Kasumi-1 (cell line): Measurements from ENCODE around the gene PMAIP1.
A peak's percentile ranks its signal among the peaks of the same experiment; 100 is the strongest.
"Not testable (repeated sequence)": the region's sequence is repeated elsewhere in the genome, so short reads cannot be mapped to it uniquely, and the experiment has no call there.

Source experiments
- DNase-seq, 2 experiments: peaks; one replicate each; lab custom pipeline; 2025; lab: John Stamatoyannopoulos, UW

The PMAIP1 gene

DNA sequence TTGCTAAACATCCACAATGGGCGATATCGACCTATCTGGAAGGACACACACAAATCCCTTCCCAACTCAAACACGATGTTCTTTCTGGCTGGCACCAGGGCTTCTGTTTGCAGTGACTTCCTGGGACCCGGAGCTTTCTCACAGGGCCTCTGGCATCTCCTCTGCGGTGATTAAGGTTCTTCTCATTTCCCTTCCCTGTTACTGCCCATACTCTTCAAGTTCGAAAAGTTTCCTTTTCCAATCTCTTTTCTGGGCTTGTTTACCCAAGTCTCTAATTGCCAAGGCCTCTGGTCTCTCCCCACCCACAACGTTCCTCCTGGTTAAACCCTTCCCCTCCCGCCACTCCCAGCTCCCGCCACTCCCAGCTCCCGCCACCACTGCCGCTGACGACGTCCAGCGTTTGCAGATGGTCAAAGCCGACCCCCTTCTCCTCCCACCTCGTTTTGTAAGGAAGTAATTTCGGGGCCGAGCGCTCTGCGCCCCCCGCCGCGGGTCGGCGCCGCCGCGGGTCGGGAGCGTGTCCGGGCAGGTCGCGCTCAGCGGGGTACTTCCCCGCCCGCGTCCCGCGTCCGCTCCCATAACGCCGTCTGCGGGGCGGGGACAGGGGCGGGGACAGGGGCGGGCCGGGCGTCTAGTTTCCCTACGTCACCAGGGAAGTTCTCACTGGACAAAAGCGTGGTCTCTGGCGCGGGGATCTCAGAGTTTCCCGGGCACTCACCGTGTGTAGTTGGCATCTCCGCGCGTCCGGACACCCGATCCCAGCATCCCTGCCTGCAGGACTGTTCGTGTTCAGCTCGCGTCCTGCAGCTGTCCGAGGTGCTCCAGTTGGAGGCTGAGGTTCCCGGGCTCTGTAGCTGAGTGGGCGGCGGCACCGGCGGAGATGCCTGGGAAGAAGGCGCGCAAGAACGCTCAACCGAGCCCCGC lies at the start of gene PMAIP1:
Gene PMAIP1 (plus strand): TSS at position 699 of the 924 bp plus-strand sequence. CDS start 182 bp downstream, at position 881.
- DNase-seq = peak; percentile 75 to 81

DNA sequence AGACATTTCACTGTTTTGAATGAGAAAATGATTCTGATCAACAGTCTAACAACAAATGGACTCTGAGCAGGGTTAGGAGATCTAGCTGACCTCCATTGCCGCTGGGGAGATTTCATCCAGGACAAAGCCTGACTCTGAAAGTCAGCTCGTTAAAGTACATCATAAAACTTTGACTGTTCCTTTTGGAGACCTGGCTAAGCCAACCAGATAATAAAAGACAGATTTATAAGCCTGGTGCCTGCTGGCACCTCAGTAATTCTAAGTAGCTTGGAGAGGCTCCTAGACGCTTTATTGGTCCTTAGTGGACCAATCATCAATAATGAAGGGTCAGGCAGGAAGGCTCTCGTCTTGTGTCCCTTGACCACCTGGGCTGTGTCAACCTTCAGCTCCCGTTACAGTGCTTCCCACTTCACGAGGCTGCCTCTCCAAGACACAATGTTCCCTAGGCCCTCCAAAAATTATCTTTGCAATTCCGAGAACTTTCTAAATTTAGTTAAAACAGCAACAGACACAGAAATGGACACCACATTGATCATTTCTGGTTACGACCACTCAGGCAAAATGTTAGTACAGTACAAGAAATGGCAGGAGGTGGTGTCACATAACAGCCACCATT lies 47.9 kb upstream of the PMAIP1 start:
- no peak for DNase-seq

DNA sequence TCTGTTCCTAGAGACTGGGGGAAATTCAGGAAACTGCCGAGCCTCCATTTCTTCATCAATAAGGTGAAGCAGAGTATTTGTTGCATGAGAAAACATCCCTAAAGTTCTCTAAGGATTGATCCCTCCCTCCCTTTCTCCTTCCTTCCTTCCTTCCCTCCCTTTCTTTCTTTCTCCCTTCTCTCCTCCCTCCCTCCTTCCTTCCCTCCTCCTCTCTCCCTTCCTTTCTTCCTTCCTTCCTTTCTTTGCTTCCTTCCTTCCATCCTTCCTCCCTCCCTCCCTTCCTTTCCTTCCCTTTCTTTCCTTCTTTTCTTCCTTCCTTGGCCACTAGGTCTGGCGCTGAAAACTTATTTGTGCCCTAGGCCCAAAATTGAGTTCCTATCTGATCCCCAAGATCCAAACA lies 47.2 kb upstream of the PMAIP1 start:
- no peak for DNase-seq

DNA sequence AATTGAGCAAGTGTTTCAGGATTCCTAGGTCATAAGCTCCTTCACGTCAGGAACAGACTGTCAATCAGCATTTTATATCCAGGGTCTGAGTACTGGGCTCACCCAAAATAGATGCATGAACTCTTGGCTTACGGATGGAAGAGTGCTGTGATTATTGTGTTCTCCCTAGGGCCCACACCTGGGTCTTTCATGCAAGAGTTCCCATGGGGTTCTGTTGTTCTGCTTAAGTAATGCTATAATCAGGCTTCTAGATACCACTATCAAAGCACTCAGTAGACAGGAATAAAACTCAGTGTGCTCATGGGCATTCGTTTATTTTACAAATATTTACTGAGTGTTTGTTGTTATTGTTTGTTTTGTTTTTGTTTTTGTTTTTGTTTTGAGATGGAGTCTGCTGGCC lies 46.4 kb upstream of the PMAIP1 start:
- DNase-seq = no peak

DNA sequence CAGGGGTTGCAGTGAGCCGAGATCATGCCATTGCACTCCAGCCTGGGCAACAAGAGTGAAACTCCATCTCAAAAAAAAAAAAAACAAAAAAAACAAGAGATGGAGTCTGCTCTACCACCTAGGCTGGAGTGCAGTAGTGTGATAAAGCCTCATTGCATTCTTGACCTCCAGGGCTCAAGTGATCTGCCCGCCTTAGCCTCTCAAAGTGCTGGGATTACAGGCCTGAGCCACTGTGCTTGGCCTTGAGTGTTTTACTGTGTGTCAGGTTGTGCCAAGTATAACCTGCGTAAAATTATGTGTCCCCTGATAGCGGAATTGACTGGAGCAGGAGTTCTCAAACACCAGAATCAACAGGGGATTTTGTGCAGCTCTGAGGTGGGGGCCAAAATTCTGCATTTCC lies 45.8 kb upstream of the PMAIP1 start:
- not testable (repeated sequence) for DNase-seq

DNA sequence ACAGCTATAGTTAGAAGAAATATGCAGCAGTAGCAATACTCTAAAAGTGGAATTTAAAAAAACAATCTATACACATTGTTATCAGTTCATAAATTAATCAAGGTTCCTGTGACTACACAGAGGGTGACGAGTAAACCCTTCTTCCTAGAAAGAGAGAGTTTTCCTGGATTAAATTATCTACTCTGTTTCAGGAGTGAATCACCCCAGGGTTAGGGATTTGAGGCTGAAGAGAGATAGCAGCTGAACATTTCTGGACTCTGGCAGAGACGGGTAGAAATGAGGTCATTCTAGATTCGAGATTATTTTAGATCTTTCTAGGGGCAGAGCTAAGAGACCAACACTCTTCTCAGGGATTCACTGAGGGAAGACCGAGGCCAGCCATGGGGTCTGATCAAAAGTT lies 38.8 kb upstream of the PMAIP1 start:
- no peak for DNase-seq

DNA sequence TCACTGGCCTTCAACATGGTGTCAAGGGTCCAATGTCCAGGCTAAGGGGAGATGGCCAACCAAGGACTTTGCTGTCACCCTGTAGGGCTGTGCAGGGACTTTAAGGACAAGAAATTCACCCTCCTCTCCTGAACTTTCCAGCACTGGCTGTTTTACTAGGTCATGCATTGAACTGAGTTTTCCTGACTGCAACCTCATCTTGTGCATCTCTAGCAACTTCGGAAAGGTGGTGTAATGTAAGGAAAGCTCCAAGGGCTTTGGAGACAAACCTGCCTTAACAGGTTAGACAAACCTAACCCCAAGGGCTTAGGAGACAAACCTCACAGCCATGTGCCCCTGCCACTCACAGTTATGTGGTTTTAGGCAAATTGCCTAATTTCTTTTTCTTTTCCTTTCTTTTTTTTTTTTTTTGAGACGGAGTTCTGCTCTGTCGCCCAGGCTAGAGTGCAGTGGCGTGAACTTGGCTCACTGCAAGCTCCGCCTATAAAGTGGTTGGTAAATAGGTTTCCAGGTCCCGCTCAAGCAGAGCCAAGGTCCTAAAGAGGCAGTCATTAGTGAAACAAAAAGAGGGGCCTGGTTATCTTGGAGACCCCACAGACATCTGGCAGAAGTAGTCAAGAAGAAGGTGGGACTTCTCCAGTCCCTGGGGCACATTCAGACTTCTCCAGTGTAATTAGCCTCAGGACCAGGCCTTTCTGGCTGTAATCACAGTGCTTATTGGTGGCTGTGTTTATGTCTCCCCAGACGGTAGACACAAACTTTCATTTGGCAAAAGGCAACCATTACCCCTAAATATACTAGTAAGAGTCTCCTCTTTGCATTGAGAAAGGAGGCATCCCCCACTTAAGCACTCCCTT lies 37.6 kb upstream of the PMAIP1 start:
- no peak for DNase-seq

DNA sequence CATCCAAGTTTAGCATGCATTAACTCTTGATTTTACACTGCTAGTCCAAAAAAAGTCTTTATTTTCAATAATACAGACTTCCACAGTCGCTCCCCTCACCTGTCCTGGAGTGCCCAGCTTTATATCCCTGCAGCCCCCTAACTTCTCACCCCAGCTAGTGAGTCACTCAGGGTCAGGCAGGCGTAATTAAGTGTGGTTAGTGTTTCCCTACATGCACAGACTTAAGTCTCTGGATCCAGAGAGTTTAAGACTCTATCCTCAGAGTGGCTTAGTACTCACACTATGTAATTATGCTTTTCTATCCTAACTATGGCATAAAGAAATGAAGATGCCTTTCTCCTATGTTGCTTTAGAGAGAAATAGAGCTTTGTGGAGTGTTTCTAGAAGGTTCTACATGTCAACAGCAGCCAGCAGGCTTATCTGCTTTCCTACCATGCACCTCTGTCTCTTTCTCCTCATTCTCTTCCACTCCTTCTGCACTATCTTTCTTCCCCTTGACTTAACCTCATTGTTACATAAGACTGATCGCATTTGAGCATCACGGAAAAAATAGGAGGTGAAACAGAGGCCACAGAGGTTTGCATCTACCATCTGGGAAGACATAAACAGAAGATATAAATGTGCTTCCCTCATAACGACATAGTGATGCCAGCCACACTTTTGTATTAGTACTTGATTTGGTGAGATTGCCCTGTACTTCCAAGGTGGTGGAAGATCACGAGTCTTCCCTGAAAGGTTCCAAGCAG lies 34.4 kb upstream of the PMAIP1 start:
- no peak for DNase-seq

DNA sequence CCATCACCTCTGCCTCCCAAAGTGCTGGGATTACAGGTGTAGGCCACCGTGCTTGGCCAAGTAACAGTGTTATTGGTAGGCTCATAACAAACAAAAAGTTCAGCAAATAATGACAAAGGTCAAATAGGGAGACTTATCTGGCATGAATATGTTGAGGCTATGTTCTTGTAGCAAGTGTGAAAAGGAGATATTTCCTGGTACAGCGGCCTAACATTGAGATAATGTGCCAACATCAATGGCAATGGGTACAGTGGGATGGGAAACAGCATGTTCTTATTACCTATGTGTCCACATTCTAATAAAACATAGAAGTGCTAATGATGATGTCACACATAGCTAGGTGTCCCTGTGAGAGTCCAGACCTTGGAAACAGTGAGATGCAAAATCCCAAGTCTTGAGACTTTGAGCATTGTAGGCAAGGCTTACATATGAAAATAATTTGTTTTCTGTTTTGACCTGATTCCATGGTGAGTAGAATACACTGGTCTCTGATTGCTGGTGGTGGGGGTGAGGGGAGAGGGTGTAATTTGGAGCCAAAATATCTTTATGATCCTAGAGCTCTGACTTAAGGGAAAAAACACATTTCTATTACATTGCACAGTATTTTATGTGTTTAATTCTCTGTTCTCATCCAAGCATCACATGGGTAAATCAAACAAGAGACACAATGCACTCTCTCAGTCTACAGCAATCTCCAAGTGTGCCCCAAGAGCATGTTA lies 33.1 kb upstream of the PMAIP1 start:
- DNase-seq = no peak

DNA sequence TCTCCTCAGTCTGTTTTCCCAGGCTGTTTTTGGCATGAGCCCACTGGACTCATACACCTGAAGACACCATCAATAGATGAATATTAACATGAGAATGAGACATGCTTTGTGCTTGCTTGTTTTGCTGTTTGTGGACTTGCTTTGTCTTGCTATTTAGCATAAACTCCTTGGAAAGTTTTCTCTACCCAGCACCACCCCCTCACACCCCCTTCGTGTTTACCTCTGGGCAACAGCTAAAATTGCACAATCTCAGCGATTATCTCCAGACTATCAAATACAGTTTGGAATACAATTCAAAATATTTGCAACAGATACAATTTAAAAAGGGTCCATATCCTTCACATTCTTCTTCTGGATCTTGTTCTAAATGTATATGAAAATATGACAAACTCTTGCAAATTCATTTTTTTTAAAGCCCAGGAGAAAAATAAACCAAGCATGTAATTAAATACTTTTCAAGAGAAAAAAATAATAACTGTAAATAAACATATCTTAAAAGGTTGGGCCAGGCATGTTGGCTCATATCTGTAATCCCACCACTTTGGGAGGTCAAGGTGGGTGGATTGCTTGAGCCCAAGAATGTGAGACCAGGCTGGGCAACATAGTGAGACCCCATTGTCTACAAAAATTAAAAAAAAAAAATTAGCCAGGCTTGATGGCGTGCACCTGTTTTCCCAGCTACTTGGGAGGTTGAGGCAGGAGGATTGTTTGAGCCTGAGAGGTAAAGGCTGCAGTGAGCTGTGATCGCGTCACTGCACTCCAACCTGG lies 32.3 kb upstream of the PMAIP1 start:
- no peak for DNase-seq

DNA sequence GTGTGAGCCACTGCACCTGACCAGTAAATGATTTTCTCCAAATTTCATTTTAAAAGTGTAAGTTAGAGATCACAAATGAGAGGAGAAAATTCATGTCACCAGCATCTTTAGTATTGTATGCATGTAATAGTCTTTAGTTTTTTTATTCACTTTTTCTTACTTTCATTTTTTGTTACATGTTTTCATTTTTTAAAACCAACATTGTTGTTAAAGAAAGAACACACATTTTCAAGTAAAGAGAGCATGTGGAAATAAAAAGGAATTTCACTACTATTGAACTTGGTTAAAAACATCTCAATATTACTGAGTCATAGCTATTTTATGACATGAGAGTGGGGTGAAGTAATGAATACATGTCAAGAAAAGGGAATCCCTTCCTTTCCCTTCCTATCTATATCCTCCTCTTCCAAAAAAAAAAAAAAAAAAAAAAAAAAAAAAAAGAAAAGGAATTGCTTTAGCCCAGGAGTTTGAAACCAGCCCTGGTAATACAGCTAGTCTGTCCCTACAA lies 29.1 kb upstream of the PMAIP1 start:
- DNase-seq = no peak

DNA sequence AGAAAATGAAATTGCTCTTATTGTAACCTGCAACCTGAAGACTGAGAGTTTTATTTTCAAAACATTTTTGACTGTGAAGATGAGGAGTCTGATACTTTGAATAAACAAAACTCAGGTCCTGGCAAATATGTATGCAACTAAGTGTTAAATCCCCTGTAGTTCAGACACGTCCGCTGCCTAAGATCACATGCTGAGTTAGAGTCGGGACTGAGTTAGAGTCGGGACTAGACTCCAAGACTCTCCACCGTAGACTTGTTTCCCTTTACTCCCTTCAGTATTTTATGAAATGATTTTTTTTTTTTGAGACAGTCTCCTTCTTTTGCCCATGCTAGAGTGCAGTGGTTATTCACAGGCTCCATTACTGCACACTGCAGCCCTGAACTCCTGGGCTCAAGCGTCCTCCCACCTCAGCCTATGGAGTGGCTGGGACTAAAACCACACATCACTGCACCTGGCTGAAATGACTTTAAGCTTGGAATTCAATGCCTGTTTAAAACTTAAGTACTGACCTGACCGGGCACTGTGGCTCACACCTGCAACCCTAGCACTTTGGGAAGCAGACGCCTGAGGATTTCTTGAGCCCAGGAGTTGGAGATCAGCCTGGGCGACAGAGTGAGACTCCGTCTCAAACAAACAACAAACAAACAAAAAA lies 28.0 kb upstream of the PMAIP1 start:
- no peak for DNase-seq

DNA sequence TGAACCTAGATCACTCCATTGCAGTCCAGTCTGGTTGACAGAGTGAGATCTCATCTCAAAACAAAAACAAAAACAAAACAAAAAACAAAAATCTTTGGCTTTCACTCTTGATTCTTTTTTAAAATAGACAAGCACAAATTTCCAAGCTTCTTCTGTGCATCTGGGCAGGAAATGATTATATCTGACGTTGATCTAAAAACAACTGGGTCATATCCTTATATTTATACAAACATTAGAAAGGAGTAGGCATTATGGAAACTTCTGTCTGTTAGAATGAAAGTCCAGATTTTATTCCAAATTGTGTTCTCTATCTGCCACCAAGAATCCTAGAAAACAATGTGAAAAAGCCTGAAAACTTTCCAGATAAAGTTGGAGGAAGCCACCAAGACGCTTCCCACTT lies 26.2 kb upstream of the PMAIP1 start:
- no peak for DNase-seq

DNA sequence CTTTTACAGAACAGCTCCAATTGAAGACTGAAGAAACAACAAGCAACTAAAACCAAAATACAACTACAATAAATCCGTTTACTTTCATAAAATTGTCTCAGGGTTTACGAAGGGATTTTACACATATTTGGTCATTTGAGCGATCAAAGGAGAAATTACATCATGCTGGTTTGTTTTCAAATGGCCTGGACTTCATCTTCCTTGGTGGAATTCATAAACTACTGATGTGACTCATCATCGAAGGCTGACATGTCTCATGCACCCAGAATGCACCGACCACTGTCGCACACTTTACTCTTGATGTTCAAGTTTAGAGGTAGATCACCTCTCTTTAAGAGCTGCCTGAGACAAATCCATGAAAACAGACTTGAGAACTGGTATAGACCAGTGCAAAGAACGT lies 25.6 kb upstream of the PMAIP1 start:
- no peak for DNase-seq

DNA sequence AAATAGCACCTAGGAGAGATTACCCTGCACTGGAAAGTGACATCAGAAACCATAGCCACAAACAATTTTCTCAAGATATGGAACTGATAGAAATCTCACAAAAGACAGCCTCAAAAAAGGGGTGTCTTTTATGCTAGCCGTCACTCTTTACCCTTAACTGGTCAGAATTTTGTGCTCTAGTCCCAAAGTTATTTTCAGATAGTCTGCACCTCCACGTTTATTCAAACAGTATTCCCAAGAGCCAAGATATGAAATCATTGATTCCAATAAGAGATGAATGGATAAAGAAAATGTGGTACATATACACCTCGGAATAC lies 23.5 kb upstream of the PMAIP1 start:
- no peak for DNase-seq

DNA sequence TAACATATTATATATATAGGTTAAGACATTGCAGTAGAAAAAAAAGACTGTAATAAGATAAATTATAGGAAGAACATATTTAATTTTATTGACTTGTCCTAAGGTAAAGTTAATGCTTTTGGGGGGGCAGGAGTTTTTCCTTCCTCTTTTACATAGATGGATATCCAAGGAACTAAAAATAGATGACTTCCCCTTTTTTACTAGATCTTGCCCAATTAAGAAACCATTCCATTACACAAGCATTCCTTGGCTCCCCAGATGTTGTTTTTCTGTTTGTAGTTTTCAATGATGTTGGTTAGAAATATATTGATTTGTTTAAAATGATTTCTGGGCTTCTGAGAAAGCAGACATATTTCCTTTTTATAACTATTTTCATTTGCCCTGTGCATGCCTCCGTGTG lies 22.4 kb upstream of the PMAIP1 start:
- peak; percentile 95 to 97 for DNase-seq

DNA sequence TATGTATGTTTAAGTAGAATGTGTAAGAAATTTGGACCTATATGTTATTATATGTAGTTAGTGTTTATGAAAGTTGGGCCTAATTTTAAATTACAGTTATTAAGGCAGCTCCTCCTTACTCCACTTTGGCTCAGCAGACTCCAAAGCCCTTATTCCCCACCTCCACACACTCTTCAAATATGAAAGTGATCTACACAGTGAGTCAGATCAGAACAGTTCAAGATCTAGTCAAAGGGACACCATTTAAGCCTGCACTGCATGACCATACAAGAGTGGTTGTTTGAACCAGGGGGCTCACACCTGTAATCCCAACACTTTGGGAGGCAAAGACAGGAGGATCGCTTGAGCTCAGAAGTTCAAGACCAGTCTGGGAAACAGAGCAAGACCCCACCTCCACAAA lies 21.2 kb upstream of the PMAIP1 start:
- no peak for DNase-seq

DNA sequence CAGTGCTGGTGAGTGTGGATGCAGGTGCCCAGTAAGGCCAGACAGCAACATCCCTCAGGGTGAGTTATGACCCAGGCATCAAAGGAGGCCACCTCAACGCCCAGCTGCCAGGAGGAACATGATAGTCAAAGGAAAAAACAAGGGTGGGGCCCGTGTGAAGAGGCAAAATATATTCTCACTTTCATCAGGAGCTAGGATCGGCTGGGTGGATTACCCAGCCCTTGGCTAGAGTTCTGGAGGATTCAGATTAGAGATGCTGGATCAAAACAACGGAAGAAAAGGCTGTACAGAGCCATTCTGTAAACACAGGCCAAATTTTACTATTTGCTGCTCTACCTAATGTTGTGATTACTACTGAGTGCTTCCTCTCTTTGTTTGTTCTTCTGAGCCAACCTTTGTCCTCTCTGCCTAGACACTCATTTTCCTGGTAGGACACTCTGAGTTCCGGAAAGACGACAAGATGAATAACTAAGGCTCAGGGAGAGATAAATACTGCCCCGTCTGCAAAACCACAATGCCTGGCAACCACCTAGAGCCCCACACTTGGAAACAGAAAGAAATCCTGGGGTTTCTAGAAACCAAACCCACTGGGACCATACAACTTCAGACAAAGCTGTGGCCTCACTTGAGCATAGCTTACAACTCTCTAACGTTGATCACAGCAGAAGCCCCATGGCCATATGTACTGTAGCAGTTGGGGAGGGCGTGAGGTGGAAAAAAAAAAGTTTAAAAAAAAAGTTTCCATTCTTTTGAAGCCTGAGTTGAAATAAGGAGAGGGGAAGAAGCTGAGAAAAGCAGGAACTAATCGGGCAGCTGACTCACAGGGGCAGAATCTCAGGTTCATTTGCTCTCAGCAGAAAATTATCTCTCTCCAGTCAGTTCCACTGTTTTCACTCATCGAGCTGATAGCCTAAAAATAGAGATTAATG lies 17.8 kb upstream of the PMAIP1 start:
- peak; percentile 67 to 83 for DNase-seq

DNA sequence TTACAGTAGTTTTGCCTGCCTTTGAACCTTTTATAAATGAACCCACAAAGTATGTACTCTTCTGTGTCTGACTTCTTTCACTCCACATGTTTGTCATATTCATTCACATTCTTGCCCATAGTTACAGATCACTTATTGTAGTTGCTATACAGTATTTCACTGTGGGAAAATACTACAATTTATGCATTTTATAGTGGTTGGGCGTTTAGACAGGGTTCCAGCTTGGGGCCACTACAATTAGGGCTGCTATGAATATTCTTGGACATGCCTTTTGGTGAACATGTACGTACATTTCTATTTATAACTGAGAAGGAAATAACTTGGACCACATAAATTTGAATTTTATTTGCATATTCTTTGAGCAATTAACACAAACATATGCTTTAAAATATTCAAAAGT lies 15.4 kb upstream of the PMAIP1 start:
- DNase-seq = no peak
